ENCODE data around the gene DOCK1.

Gene DOCK1

GRCh38 chr10:127320176-127320575 is 414.9 kb downstream of the DOCK1 start:
- DNase-seq (ENCODE audit: low read depth), result no peak
- no peak overlapping the region for H3K4me3 ChIP-seq (ENCODE audit: low read depth, low read length)
- no peak for TF ChIP-seq CTCF (IDR thresholded peaks at IDR 0.05; ENCODE audit: low read depth, low read length, missing control alignments)

- TF ChIP-seq CTCF (IDR thresholded peaks at IDR 0.05; ENCODE audit: low read depth, low read length, missing control alignments), result no peak
- no peak overlapping the region for H3K4me3 ChIP-seq (ENCODE audit: low read depth, low read length)
- no peak for DNase-seq (ENCODE audit: low read depth)
Measured at GRCh38 chr10:127322286-127322685, 417.1 kb downstream of the DOCK1 start.

GRCh38 chr10:127325506-127325905 is 420.3 kb downstream of the DOCK1 start:
- no peak for TF ChIP-seq CTCF (IDR thresholded peaks at IDR 0.05; ENCODE audit: low read depth, low read length, missing control alignments)
- DNase-seq (ENCODE audit: low read depth), result no peak
- H3K4me3 ChIP-seq (ENCODE audit: low read depth, low read length), result no peak overlapping the region

GRCh38 chr10:127326883-127327282 is 421.7 kb downstream of the DOCK1 start:
- DNase-seq (ENCODE audit: low read depth), result no peak
- no peak for TF ChIP-seq CTCF (IDR thresholded peaks at IDR 0.05; ENCODE audit: low read depth, low read length, missing control alignments)
- no peak overlapping the region for H3K4me3 ChIP-seq (ENCODE audit: low read depth, low read length)

- DNase-seq (ENCODE audit: low read depth), result no peak
- H3K4me3 ChIP-seq (ENCODE audit: low read depth, low read length), result no peak overlapping the region
- no peak for TF ChIP-seq CTCF (IDR thresholded peaks at IDR 0.05; ENCODE audit: low read depth, low read length, missing control alignments)
Measured at GRCh38 chr10:127331696-127332095, 426.5 kb downstream of the DOCK1 start.

GRCh38 chr10:127332631-127333030 is 427.4 kb downstream of the DOCK1 start:
- no peak for TF ChIP-seq CTCF (IDR thresholded peaks at IDR 0.05; ENCODE audit: low read depth, low read length, missing control alignments)
- no peak for DNase-seq (ENCODE audit: low read depth)
- no peak overlapping the region for H3K4me3 ChIP-seq (ENCODE audit: low read depth, low read length)

GRCh38 chr10:127337801-127338200 is 432.6 kb downstream of the DOCK1 start:
- DNase-seq (ENCODE audit: low read depth), result no peak
- H3K4me3 ChIP-seq (ENCODE audit: low read depth, low read length), result no peak overlapping the region
- TF ChIP-seq CTCF (IDR thresholded peaks at IDR 0.05; ENCODE audit: low read depth, low read length, missing control alignments), result no peak
